Fibroblast of the aortic adventitia (primary cell): ENCODE measurements around the gene TCAP. TPM values are rescaled to one million over a fixed set of nuclear protein-coding genes. Genes with fewer than 3 reads are reported as not detected.

ENCODE experiments used
- DNase-seq: peaks from one replicate; pipeline ENCODE4 v3.0.0-alpha.2; 2010; ENCODE audit warnings: low read depth
- H3K4me3 ChIP-seq: 2 replicates; pipeline ENCODE4 v1.5.1; 2011; ENCODE audit warnings: low read depth, mild to moderate bottlenecking, control low read depth, low read length, moderate library complexity
- CTCF ChIP-seq: IDR thresholded peaks from 2 replicates; pipeline ENCODE4 v1.5.1; 2011; ENCODE audit warnings: mild to moderate bottlenecking, low read length, control low read depth, inconsistent platforms; ENCODE audit not compliant: insufficient read depth
- total RNA-seq: library from RNA; depleted of rRNA; stranded (reverse); fragments of >200 nt; gene quantifications from 2 replicates; pipeline ENCODE4 v1.2.3, GENCODE V29; 2012; ENCODE audit warnings: low replicate concordance

Gene TCAP
- total RNA-seq, 1 donor = 0.36 TPM

- TF ChIP-seq CTCF = peak; percentile 68
- peak; percentile 42 for DNase-seq
These were observed 3.1 kb downstream of the TCAP start, which contains the start of gene PNMT for GRCh38 chr17:39667945-39668924. Gene PNMT (plus strand): TSS chr17:39668453. CDS start chr17:39668476, 23 bp downstream.

GRCh38 chr17:39669897-39670735 is 5.0 kb downstream of the TCAP start:
- DNase-seq = no peak
- no peak for TF ChIP-seq CTCF

More at GRCh38 chr17:39667945-39668924, 3.1 kb downstream of the TCAP start, which contains the start of gene PNMT:
- peak within 1 kb of the TSS; percentile 25 for H3K4me3 ChIP-seq

GRCh38 chr17:39670746-39671145 is 5.6 kb downstream of the TCAP start:
- no peak overlapping the region for H3K4me3 ChIP-seq
- no peak for TF ChIP-seq CTCF
- DNase-seq = no peak

More at GRCh38 chr17:39669897-39670735, 5.0 kb downstream of the TCAP start:
- H3K4me3 ChIP-seq = no peak overlapping the region

- H3K4me3 ChIP-seq = no peak overlapping the region
- DNase-seq = peak; percentile 35
- peak; percentile 62 for TF ChIP-seq CTCF
These were observed 6.7 kb downstream of the TCAP start for GRCh38 chr17:39671651-39672521.

- no peak for DNase-seq
- TF ChIP-seq CTCF = no peak
- H3K4me3 ChIP-seq = no peak overlapping the region
These were observed 7.6 kb downstream of the TCAP start for GRCh38 chr17:39672522-39673334.
